Measurements from ENCODE around the gene GABRG3. TPM values are rescaled to one million over a fixed set of nuclear protein-coding genes. Genes with fewer than 3 reads are reported as not detected.

GABRG3 gene
- total RNA-seq, 4 donors from 2014 or later: not detected

- TF ChIP-seq CTCF (IDR thresholded peaks at IDR 0.05): no peak
- DNase-seq (ENCODE audit: low spot score) (no peak), ATAC-seq (ENCODE audit: low FRiP score) (no peak)
These were observed 54.5 kb downstream of the GABRG3 start for GRCh38 chr15:27025481-27025966.

- ATAC-seq (ENCODE audit: low FRiP score): no peak
- no peak for DNase-seq (ENCODE audit: low spot score)
- no peak for TF ChIP-seq CTCF (IDR thresholded peaks at IDR 0.05)
These were observed 56.2 kb downstream of the GABRG3 start for GRCh38 chr15:27027229-27027628.

- DNase-seq (ENCODE audit: low spot score) (no peak), ATAC-seq (ENCODE audit: low FRiP score) (no peak)
- no peak for TF ChIP-seq CTCF (IDR thresholded peaks at IDR 0.05)
These were observed 58.0 kb downstream of the GABRG3 start for GRCh38 chr15:27028858-27029477.

GRCh38 chr15:27036210-27036609, 65.2 kb downstream of the GABRG3 start:
- no peak for TF ChIP-seq CTCF (IDR thresholded peaks at IDR 0.05)
- ATAC-seq (ENCODE audit: low FRiP score) (no peak), DNase-seq (ENCODE audit: low spot score) (no peak)

GRCh38 chr15:27037501-27037900, 66.5 kb downstream of the GABRG3 start:
- TF ChIP-seq CTCF (IDR thresholded peaks at IDR 0.05): no peak
- no peak for ATAC-seq (ENCODE audit: low FRiP score)
- no peak for DNase-seq (ENCODE audit: low spot score)

GRCh38 chr15:27039152-27039551, 68.2 kb downstream of the GABRG3 start:
- no peak for TF ChIP-seq CTCF (IDR thresholded peaks at IDR 0.05)
- ATAC-seq (ENCODE audit: low FRiP score): no peak
- no peak for DNase-seq (ENCODE audit: low spot score)

- TF ChIP-seq CTCF (IDR thresholded peaks at IDR 0.05): no peak
- DNase-seq (ENCODE audit: low spot score): no peak
These were observed 71.2 kb downstream of the GABRG3 start for GRCh38 chr15:27042230-27042629.

More at GRCh38 chr15:27042230-27042629, 71.2 kb downstream of the GABRG3 start:
- ATAC-seq (ENCODE audit: low FRiP score): no peak
